Vagina (tissue), 2 donors: ENCODE results near the gene MSL2. TPM values are rescaled to one million over a fixed set of nuclear protein-coding genes. Genes with fewer than 3 reads are reported as not detected.

Experiments
- DNase-seq, 2 donors: peaks; one replicate each; pipeline ENCODE4 v3.0.0-alpha.2; 2017; ENCODE audit errors: extremely low spot score in 2 of 2
- H3K27ac ChIP-seq: fragments of 200-600 bp; sonication (generic); one replicate; pipeline ENCODE4 v1.5.1; 2019
- H3K27me3 ChIP-seq: fragments of 200-600 bp; sonication (generic); one replicate; pipeline ENCODE4 v1.5.1; 2019
- H3K36me3 ChIP-seq, 2 donors: fragments of 200-600 bp; sonication (generic); one replicate each; pipeline ENCODE4 v1.5.1; 2017 to 2019
- H3K4me1 ChIP-seq: fragments of 200-600 bp; sonication (generic); one replicate; pipeline ENCODE4 v1.5.1; 2019
- H3K4me3 ChIP-seq, 2 donors: fragments of 200-600 bp; sonication (generic); 1 replicate in 1 of 2; 2 replicates in 1 of 2; pipeline ENCODE4 v1.5.1; 2016 to 2019
- H3K9me3 ChIP-seq: fragments of 200-600 bp; sonication (generic); one replicate; pipeline ENCODE4 v1.5.1; 2019
- POLR2A ChIP-seq, 2 donors: fragments of 450-650 bp; IDR thresholded peaks; one replicate each; pipeline ENCODE4 v1.6.1; 2017; ENCODE audit warnings: antibody characterized with exemption in 2 of 2, mild to moderate bottlenecking in 2 of 2, moderate library complexity in 2 of 2
- POLR2AphosphoS5 ChIP-seq, 2 donors: sonication (generic); formaldehyde crosslinking; IDR thresholded peaks; one replicate each; pipeline ENCODE4 v1.9.0; 2017; ENCODE audit warnings: antibody characterized with exemption in 2 of 2, mild to moderate bottlenecking in 2 of 2, low read depth in 1 of 2; ENCODE audit not compliant: insufficient read depth in 1 of 2
- intact Hi-C: fragments of 100-400 bp; cut with DNase I; formaldehyde crosslinking; loops from one replicate; pipeline ENCODE4 v1.15.1; 2023
- total RNA-seq: library from RNA; depleted of rRNA; stranded (reverse); fragments of >200 nt; gene quantifications from one replicate; pipeline ENCODE4 v1.2.3, GENCODE V29; 2016
- TF ChIP-seq, protein P1 (sequence below), 3 experiments: fragments of 450-650 bp in 2 of 3; fragments of 200-600 bp in 1 of 3; sonication (generic) in 1 of 3; IDR thresholded peaks; one replicate each; pipeline ENCODE4 v1.5.1; 2017 to 2019; ENCODE audit warnings: antibody characterized with exemption in 3 of 3, mild to moderate bottlenecking in 2 of 3, moderate library complexity in 2 of 3

MSL2 gene
- total RNA-seq, 1 donor from 2014 or later, result 18.7 TPM

GRCh38 chr3:136142592-136142991 lies 53.5 kb downstream of the MSL2 start:
- DNase-seq, result no peak
- TF ChIP-seq POLR2A (IDR thresholded peaks at IDR 0.05) (no peak), POLR2AphosphoS5 (IDR thresholded peaks at IDR 0.05; ENCODE audit: insufficient read depth in 1 of 2, low read depth in 1 of 2) (no peak)
- TF ChIP-seq, protein P1, sequence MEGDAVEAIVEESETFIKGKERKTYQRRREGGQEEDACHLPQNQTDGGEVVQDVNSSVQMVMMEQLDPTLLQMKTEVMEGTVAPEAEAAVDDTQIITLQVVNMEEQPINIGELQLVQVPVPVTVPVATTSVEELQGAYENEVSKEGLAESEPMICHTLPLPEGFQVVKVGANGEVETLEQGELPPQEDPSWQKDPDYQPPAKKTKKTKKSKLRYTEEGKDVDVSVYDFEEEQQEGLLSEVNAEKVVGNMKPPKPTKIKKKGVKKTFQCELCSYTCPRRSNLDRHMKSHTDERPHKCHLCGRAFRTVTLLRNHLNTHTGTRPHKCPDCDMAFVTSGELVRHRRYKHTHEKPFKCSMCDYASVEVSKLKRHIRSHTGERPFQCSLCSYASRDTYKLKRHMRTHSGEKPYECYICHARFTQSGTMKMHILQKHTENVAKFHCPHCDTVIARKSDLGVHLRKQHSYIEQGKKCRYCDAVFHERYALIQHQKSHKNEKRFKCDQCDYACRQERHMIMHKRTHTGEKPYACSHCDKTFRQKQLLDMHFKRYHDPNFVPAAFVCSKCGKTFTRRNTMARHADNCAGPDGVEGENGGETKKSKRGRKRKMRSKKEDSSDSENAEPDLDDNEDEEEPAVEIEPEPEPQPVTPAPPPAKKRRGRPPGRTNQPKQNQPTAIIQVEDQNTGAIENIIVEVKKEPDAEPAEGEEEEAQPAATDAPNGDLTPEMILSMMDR (IDR thresholded peaks at IDR 0.05), result no peak
- Histone ChIP-seq H3K4me3 (no peak overlapping the region), H3K27ac (no peak overlapping the region), H3K4me1 (peaks cover 21% of the 10 kb centered on the region), H3K9me3 (no peaks in the 10 kb centered on the region), H3K27me3 (no peaks in the 10 kb centered on the region), H3K36me3 (peaks cover 0 to 7% of the 10 kb centered on the region in 2 donors)
- intact Hi-C loops, result no loop called here

DNA sequence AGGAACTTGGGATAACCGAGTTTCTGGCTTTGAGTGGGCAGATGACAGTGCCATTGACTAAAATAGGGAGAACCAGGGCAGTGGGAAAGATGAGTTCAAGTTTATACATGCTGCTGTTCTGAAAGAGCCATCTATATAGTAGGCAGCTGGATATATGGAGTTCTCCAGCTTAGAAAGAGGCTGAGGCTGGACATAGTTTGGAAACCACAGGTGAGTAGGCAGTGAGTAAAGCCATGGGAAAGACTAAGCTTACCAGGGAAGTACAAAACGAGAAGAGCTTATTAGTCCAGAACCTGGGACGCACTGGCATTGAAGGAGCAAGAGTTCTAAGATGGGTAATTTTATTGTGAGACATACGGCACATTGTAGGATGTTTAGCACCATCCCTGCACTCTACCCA lies 54.2 kb downstream of the MSL2 start:
- no peak overlapping the region for H3K27ac ChIP-seq
- H3K4me1 ChIP-seq, result peaks cover 14% of the 10 kb centered on the region
- intact Hi-C loops, result no loop called here
- TF ChIP-seq POLR2A (IDR thresholded peaks at IDR 0.05), result no peak
- TF ChIP-seq, protein P1 (IDR thresholded peaks at IDR 0.05), result no peak
- no peak for TF ChIP-seq POLR2AphosphoS5 (IDR thresholded peaks at IDR 0.05; ENCODE audit: insufficient read depth in 1 of 2, low read depth in 1 of 2)
- no peaks in the 10 kb centered on the region for H3K9me3 ChIP-seq
- no peak for DNase-seq
- H3K36me3 ChIP-seq, result peaks cover 0 to 7% of the 10 kb centered on the region in 2 donors
- H3K4me3 ChIP-seq, result no peak overlapping the region
- no peaks in the 10 kb centered on the region for H3K27me3 ChIP-seq

DNA sequence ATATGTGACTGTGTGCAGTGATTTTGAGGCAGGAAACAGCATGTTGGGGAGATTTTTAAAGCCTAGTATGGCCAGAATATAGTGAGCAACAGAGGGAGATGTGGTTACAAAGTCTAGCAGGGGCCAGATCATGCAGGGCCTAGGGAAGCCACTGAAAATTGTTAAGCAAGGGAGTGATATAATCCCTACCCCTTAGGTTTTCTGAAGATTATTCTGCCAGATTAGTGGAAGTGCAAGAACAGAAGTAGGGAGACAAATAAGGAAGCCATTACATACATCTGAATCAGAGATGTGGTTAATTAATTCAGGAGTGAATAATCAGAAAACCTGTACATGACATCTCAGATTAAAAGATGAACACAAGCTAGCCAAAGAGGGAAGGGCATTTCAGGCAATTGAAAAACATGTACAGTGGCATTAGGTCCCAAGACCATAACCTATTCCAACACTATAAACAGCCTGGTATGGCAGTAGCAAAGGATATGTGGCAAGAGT lies 54.8 kb downstream of the MSL2 start:
- Histone ChIP-seq H3K9me3 (no peaks in the 10 kb centered on the region), H3K4me3 (no peak overlapping the region), H3K36me3 (peaks cover 0 to 7% of the 10 kb centered on the region in 2 donors), H3K4me1 (peaks cover 11% of the 10 kb centered on the region), H3K27ac (no peak overlapping the region), H3K27me3 (no peaks in the 10 kb centered on the region)
- no peak for DNase-seq
- intact Hi-C loops, result no loop called here
- no peak for TF ChIP-seq POLR2AphosphoS5 (IDR thresholded peaks at IDR 0.05; ENCODE audit: insufficient read depth in 1 of 2, low read depth in 1 of 2)
- no peak for TF ChIP-seq POLR2A (IDR thresholded peaks at IDR 0.05)
- TF ChIP-seq, protein P1 (IDR thresholded peaks at IDR 0.05), result no peak

GRCh38 chr3:136136454-136136853 lies 59.7 kb downstream of the MSL2 start:
- no peaks in the 10 kb centered on the region for H3K36me3 ChIP-seq
- TF ChIP-seq POLR2A (IDR thresholded peaks at IDR 0.05) (no peak), POLR2AphosphoS5 (IDR thresholded peaks at IDR 0.05; ENCODE audit: insufficient read depth in 1 of 2, low read depth in 1 of 2) (no peak)
- DNase-seq, result no peak
- H3K27me3 ChIP-seq, result no peaks in the 10 kb centered on the region
- H3K4me1 ChIP-seq, result no peaks in the 10 kb centered on the region
- no peak overlapping the region for H3K27ac ChIP-seq
- intact Hi-C loops, result no loop called here
- no peak overlapping the region for H3K4me3 ChIP-seq
- no peaks in the 10 kb centered on the region for H3K9me3 ChIP-seq

GRCh38 chr3:136135039-136135802 lies 60.9 kb downstream of the MSL2 start:
- TF ChIP-seq, protein P1 (IDR thresholded peaks at IDR 0.05), result no peak
- no peak for TF ChIP-seq POLR2A (IDR thresholded peaks at IDR 0.05)
- no peak for TF ChIP-seq POLR2AphosphoS5 (IDR thresholded peaks at IDR 0.05; ENCODE audit: insufficient read depth in 1 of 2, low read depth in 1 of 2)
- intact Hi-C loops, result no loop called here

More at GRCh38 chr3:136135039-136135802, 60.9 kb downstream of the MSL2 start:
- Histone ChIP-seq H3K9me3 (no peaks in the 10 kb centered on the region), H3K27me3 (no peaks in the 10 kb centered on the region), H3K4me3 (no peak overlapping the region), H3K4me1 (no peaks in the 10 kb centered on the region), H3K27ac (no peak overlapping the region), H3K36me3 (no peaks in the 10 kb centered on the region)
- DNase-seq, result no peak
